Rectal smooth muscle tissue (tissue), 1 donor: ENCODE results near the gene OS9.
"Not testable (repeated sequence)": the region's sequence is repeated elsewhere in the genome, so short reads cannot be mapped to it uniquely, and the experiment has no call there.

Experiments used
- H3K27ac ChIP-seq: one replicate; pipeline ENCODE4 v1.7.0; 2013; ENCODE audit warnings: low read depth, low read length, inconsistent platforms
- H3K27me3 ChIP-seq: one replicate; pipeline ENCODE4 v1.7.0; 2013; ENCODE audit warnings: low read length; ENCODE audit not compliant: control insufficient read depth, insufficient read depth
- H3K36me3 ChIP-seq: one replicate; pipeline ENCODE4 v1.7.0; 2013; ENCODE audit warnings: low read length; ENCODE audit not compliant: control insufficient read depth, insufficient read depth
- H3K4me1 ChIP-seq: one replicate; pipeline ENCODE4 v1.7.0; 2013; ENCODE audit warnings: low read length; ENCODE audit not compliant: control insufficient read depth, insufficient read depth
- H3K4me3 ChIP-seq: one replicate; pipeline ENCODE4 v1.7.0; 2013; ENCODE audit warnings: low read length
- H3K9ac ChIP-seq: one replicate; pipeline ENCODE4 v1.7.0; 2013; ENCODE audit warnings: low read length

OS9 gene

GRCh38 chr12:57719777-57720605 lies 26.1 kb downstream of the OS9 start:
- Histone ChIP-seq H3K36me3 (peaks cover 40% of the 10 kb centered on the region), H3K9ac (no peak overlapping the region), H3K27ac (no peak overlapping the region), H3K4me3 (no peak overlapping the region), H3K27me3 (peaks cover 3% of the 10 kb centered on the region), H3K4me1 (no peaks in the 10 kb centered on the region)

DNA sequence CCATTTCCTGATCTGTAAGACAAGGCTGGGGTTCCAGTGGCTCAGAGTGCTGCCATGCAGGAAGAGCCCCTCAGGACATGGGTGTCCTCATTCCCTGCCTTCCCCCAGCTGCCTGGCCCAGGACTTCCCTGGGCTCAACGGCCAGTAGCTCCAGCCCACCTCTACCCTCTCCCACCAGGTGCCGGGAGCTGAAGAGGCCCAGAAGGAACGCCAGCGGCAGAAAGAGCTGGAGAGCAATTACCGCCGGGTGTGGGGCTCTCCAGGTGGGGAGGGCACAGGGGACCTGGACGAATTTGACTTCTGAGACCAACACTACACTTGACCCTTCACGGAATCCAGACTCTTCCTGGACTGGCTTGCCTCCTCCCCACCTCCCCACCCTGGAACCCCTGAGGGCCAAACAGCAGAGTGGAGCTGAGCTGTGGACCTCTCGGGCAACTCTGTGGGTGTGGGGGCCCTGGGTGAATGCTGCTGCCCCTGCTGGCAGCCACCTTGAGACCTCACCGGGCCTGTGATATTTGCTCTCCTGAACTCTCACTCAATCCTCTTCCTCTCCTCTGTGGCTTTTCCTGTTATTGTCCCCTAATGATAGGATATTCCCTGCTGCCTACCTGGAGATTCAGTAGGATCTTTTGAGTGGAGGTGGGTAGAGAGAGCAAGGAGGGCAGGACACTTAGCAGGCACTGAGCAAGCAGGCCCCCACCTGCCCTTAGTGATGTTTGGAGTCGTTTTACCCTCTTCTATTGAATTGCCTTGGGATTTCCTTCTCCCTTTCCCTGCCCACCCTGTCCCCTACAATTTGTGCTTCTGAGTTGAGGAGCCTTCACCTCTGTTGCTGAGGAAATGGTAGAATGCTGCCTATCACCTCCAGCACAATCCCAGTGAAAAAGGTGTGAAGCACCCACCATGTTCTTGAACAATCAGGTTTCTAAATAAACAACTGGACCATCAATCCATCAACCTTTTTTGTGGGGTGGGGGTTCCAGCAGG lies 27.0 kb downstream of the OS9 start:
- no peaks in the 10 kb centered on the region for H3K4me1 ChIP-seq
- no peak overlapping the region for H3K9ac ChIP-seq
- no peak overlapping the region for H3K27ac ChIP-seq
- peaks cover 3% of the 10 kb centered on the region for H3K27me3 ChIP-seq
- H3K4me3 ChIP-seq: no peak overlapping the region
- H3K36me3 ChIP-seq: peaks cover 34% of the 10 kb centered on the region

GRCh38 chr12:57721846-57722608 lies 28.1 kb downstream of the OS9 start:
- peaks cover 25% of the 10 kb centered on the region for H3K36me3 ChIP-seq

GRCh38 chr12:57722716-57723629 lies 29.0 kb downstream of the OS9 start:
- no peak overlapping the region for H3K4me3 ChIP-seq
- H3K4me1 ChIP-seq: no peaks in the 10 kb centered on the region
- H3K27ac ChIP-seq: no peak overlapping the region
- peaks cover 20% of the 10 kb centered on the region for H3K36me3 ChIP-seq
- H3K9ac ChIP-seq: no peak overlapping the region
- H3K27me3 ChIP-seq: peaks cover 7% of the 10 kb centered on the region

More at GRCh38 chr12:57721846-57722608, 28.1 kb downstream of the OS9 start:
- not testable (repeated sequence) for H3K27ac ChIP-seq, H3K27me3 ChIP-seq, H3K9ac ChIP-seq, H3K4me3 ChIP-seq, H3K4me1 ChIP-seq

DNA sequence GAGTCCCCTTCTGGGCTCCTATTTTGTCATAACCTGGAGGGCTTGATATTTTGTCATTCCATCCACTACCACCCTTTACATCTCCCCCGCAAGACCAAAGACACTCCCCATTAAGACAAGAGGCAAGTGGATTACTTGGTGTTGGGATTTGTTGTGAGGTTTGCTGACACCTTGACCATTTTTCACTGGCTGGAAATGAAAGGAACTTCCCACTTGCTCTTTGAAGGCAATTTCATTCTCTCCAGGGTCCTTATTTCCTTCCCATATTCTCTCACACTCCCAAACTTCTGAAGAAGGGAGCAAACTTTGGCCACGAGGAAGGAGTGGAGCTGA lies 29.7 kb downstream of the OS9 start:
- Histone ChIP-seq H3K4me1 (no peaks in the 10 kb centered on the region), H3K27ac (no peak overlapping the region), H3K4me3 (no peak overlapping the region), H3K9ac (no peak overlapping the region), H3K36me3 (peaks cover 16% of the 10 kb centered on the region), H3K27me3 (peaks cover 7% of the 10 kb centered on the region)

DNA sequence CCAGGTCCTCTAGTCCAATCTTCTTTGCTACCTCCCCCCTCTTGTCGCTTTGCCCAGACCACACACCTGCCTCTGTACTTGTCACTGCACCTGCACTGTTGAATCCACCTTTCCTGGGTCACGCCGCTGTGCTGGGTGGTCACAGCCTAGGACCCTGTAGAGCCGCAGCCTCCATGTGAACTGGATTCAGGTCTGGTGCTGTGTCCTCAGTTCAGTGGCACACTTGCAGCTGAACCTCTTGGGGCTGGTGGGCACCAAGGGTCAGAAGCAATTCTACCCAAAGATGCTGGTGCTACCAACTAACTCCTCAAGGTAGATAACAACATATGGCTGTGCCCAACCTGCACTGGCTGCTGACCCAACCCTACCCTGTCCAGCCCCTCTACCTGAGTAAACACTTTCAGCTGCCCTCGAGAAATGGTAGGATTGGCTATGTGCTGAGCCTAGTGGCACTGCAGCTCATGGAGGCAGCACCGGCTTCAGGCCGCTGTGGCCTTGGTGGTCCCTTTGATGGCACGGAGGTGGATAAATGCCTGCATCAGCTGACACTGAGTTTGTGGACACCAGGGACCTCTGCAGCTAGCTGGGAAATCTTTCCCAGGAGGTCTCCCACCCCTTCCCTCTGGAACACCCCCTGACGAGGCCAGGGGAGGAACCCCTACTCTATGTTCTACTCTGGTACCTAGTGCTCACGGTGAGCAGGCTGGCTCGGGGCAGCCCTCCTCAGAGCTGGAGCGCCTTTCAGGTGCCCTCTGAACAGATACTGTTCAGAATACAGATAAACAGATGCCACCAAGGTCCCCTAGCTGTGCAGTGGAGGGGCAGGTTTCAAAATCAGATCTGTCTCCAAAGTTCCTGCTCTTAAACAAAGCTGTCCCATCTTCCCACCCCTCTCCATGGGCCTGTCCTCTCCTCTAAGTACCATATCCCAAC lies 30.3 kb downstream of the OS9 start:
- Histone ChIP-seq H3K4me3 (no peak overlapping the region), H3K36me3 (peaks cover 9% of the 10 kb centered on the region), H3K9ac (no peak overlapping the region), H3K4me1 (no peaks in the 10 kb centered on the region), H3K27ac (no peak overlapping the region), H3K27me3 (peaks cover 7% of the 10 kb centered on the region)

DNA sequence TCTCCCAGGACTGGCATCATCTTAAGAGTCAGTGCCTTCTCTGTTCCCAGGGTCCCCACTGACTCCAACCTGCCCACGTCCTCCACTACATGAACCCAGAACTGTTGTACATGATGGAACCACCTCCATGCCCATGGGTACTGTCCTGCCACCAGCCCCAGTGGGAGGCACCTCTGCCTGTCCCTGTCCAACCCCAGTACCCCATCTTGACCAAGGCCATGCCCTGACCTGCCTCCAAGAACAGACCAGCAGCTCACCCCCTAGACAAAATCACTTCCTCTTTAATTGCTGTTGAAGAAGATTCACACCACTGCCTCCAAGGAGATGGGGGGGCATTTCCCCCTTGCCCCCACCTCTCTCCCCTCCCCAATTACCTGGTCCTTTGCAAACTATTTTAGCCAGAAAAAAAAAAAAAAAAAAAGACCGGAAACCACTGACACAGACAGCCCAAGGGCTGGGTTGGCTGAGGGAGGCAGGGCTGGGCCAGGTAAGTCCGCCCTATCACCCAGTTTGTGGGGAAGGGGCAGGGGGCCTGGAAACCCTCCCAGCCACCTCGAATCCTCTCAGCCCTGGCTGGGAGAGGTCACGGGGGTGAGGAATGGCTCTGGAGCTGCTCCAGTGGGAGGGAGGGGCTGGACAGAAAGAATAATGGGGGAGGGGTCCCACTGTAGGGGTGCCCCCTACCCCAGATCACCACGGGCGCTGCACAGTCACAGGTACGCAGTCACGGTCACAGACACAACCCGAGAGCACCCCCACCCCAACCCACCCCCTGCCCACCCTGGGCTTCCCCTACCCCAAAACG lies 31.2 kb downstream of the OS9 start:
- H3K4me3 ChIP-seq: no peak overlapping the region
- H3K9ac ChIP-seq: no peak overlapping the region
- H3K36me3 ChIP-seq: peaks cover 9% of the 10 kb centered on the region
- no peaks in the 10 kb centered on the region for H3K4me1 ChIP-seq
- peaks cover 7% of the 10 kb centered on the region for H3K27me3 ChIP-seq
- no peak overlapping the region for H3K27ac ChIP-seq

- peak overlapping the region; percentile 84 for H3K4me3 ChIP-seq
- no peak overlapping the region for H3K27ac ChIP-seq
- no peak overlapping the region for H3K9ac ChIP-seq
- H3K27me3 ChIP-seq: peaks cover 7% of the 10 kb centered on the region
- peaks cover 6% of the 10 kb centered on the region for H3K36me3 ChIP-seq
- no peaks in the 10 kb centered on the region for H3K4me1 ChIP-seq
Measured at GRCh38 chr12:57725851-57726150, 31.9 kb downstream of the OS9 start.

GRCh38 chr12:57726151-57726883 lies 32.4 kb downstream of the OS9 start:
- H3K27me3 ChIP-seq: peaks cover 7% of the 10 kb centered on the region
- peak overlapping the region; percentile 84 for H3K4me3 ChIP-seq
- H3K27ac ChIP-seq: no peak overlapping the region
- H3K4me1 ChIP-seq: no peaks in the 10 kb centered on the region
- peaks cover under 1% of the 10 kb centered on the region for H3K36me3 ChIP-seq
- H3K9ac ChIP-seq: no peak overlapping the region
